Stimulated activated CD8-positive, alpha-beta memory T cell treated with anti-CD3 and anti-CD28 coated beads, Interleukin-4, amount 100 ng/mL, for 24 hours (primary cell): ENCODE data around the gene KATNB1.
A peak's percentile ranks its signal among the peaks of the same experiment; 100 is the strongest.
"Not testable (repeated sequence)": the region's sequence is repeated elsewhere in the genome, so short reads cannot be mapped to it uniquely, and the experiment has no call there.

Experiments
- DNase-seq: peaks from one replicate; pipeline ENCODE4 v3.0.0-alpha.2; 2020; ENCODE audit warnings: low read depth

The KATNB1 gene

GRCh38 chr16:57796014-57796413 lies 60.4 kb downstream of the KATNB1 start:
- DNase-seq: not testable (repeated sequence)

DNA sequence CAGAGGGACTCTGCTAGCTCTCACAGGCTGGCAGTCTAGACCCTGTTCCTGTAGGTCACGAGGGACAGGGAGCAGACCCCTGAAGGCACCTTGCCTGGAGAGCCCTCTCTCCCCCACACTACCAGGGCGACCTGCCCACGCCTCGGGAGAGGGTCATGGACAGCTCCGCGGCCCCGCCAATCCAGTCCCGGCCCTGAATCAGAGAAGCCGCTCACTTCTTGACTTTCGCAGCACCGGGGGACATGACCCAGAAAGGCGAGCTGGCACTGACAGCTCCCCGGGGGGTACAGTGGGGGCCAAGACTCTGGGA lies 61.6 kb downstream of the KATNB1 start:
- no peak for DNase-seq

DNA sequence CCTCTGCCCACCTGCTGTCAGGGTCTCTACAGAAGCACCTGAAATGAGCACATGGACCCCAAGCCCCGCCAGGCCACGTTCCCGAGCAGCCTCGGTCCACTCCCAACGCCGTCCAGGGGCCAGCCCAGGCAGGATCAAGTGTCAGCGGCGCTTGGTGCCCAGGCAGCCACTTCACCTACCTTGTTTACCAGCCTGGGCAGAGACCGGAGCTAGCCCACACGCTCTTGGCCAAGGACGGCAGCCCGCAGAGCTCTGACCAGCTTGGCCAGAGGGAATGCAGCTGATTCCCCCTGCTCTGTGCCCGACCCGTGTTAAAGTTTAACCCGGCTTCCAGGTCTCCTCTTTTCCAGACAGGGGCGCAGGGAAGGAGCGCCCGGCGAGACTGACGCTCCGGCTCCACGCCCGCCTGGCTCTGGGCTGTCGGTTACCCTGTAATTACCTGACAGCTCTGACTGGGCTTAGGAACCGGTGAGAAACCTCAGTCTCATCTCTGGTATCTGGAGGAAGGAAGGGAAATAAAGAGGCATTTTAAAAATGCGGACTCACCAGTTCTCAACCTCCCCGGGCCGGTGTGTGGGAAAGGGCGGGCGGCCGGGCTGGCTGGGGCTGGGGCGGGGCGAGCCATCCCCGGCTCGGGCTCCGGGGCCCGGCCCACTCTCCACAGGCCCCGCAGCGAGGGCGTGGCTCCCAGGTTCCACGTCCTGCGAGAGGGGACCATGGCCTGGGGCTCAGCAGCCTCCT lies 62.1 kb downstream of the KATNB1 start:
- DNase-seq: no peak

DNA sequence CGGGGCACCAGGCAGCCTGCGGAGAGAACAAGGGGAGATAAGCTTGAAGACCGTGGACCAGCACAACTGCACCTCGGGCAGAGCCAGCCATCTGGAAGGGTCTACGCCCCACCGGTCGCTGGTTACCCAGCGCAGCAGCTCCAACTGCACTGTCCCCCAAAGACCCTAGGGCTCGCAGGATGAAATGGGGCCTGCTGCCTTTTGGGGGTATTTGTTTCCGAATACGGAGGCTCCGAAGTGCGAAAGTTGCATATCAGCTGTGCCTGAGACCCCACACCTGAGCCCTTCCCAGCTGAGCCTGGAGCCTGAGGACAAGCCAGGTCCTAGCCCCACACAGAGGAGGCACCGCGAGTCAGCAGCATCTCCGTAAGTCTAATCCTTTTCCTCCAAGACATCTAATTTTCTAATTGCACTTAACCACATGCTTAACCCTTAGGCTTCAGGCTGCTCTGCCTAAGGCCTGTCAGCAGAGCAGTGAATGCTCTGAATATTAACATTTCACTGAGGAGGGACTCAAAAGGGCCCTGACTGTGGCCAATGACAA lies 62.8 kb downstream of the KATNB1 start:
- DNase-seq: no peak

- no peak for DNase-seq
These were observed 63.5 kb downstream of the KATNB1 start for GRCh38 chr16:57798953-57799599.

- no peak for DNase-seq
These were observed 64.1 kb downstream of the KATNB1 start for GRCh38 chr16:57799600-57800199.

- DNase-seq: no peak
These were observed 64.9 kb downstream of the KATNB1 start for GRCh38 chr16:57800200-57801097.

GRCh38 chr16:57801098-57801808 lies 65.7 kb downstream of the KATNB1 start:
- no peak for DNase-seq

DNA sequence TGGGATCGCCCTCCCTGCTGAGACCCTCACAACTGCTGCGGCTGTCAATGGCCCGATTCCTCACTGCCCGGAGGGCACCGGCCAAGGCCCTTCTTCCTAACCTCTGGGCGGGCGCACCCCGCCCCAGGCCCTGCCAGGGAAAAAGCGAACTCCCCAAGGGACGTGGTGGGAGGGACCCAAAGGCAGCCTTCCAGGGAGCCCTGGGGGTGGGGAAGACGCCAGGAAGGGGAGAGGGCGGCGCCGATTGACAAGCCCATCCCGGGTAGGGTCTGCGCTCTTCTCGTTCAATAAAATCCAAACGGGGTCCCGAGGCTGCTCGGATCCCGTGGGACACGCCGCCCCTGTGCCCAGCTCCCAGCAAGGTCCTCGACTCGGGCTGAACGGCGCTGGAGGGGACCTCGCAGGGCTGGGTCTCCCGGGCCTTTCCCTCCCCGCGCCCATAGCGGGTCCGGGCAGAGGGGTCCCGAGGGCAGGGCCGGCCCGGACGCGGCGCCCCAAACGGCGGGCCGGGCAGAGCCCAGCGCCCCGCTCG lies 66.3 kb downstream of the KATNB1 start:
- no peak for DNase-seq

DNA sequence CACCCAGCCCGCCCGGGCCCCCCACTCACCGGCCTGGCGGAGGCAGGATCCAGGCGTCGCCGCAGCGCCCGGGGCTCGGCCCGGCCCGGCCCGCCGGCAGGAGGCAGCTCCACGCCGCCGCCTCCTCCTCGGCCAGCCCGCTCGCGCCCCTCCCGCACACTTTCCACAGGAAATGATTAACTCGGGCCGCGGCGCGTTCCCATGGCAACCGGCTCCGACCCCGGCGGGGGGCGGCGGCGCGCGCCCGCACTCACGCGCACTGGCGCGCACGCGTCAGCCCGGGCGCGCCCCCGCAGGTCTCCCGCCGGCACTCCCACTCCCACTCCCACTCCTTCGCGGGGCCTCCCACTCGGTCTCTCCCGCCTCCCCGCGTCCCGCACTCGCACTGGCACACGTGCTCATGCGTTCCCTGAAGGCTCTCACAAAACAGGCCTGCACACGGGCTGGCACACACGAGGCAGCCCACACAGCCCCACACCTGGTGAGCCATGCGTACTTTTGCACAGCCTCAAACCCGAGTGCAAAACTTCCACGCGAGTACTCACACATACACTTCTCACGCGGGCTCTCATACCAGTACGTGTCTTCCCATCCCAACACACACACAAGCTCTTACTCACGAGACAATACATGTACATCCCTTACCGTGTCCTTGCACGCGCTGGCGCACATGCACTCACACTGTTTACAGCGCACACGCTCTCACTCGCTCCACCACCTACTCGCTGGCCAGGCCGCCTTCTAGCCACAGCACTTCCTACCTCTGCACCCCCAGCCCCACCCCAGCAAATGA lies 67.0 kb downstream of the KATNB1 start, which contains the start of gene KIFC3:
Gene KIFC3 (minus strand): TSS at position 151 of the 793 bp plus-strand sequence. CDS start 4,248 bp downstream, outside the sequence.
- peak; percentile 71 for DNase-seq

- no peak for DNase-seq
These were observed 67.8 kb downstream of the KATNB1 start for GRCh38 chr16:57803134-57803990.

DNA sequence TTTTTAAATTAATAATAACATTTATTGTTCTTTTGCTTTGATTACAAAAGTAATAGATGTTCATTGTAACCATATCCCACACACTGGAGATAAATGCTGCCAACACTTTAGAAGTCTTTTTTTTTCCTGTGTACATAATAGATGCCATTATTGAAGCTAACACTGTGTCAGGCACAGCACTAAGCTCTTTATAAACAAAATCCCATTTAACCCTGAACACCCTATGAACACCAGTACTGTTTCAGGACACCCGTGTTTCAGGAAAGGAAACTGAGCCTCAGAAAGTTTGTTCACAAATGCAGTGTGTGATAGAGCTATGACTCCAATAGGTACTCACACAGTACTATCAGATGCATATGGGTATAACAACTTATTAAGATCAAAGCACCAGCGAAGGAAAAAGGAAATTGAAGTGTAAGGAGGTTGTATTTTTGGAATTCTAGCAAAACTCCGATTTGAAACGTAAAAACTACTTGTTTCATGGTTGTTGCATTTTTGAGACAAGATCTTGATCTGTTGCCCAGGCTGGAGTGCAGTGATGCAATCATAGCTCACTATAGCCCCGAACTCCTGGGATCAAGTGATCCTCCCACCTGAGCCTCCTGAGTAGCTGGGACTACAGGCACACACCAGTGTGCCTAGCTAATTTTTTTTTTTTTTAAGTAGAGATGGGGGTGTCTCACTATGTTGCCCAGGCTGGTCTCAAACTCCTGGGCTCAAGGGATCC lies 68.7 kb downstream of the KATNB1 start:
- DNase-seq: no peak

GRCh38 chr16:57805176-57805575 lies 69.6 kb downstream of the KATNB1 start:
- no peak for DNase-seq
